Fibroblast of peridontal ligament (primary cell): ENCODE results near the gene CCN5.
"Not testable (repeated sequence)": the region's sequence is repeated elsewhere in the genome, so short reads cannot be mapped to it uniquely, and the experiment has no call there.

Experiments used
- DNase-seq: peaks from one replicate; pipeline ENCODE4 v3.0.0-alpha.2; 2010; ENCODE audit errors: extremely low read depth

Gene CCN5

DNA sequence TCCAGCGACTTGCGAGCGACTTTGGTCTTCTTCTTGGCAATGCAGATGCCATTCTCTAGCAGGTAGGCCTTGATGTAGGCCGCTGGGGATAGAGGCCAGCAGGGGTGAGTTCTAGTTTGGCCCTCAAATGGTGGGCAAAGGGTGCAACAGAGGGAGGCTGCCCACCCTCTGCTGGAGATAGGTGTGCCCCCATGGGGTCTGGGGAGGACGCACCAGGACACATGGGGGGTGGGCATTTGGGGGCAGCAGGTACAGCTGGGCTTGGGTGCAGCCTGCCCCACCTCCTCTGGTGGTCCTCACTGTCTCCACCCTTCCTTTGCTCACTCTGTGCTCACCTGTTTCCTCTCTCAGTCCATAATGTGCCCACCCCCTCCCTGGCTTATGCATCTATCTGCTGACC is 41.8 kb downstream of the CCN5 start:
- no peak for DNase-seq

DNA sequence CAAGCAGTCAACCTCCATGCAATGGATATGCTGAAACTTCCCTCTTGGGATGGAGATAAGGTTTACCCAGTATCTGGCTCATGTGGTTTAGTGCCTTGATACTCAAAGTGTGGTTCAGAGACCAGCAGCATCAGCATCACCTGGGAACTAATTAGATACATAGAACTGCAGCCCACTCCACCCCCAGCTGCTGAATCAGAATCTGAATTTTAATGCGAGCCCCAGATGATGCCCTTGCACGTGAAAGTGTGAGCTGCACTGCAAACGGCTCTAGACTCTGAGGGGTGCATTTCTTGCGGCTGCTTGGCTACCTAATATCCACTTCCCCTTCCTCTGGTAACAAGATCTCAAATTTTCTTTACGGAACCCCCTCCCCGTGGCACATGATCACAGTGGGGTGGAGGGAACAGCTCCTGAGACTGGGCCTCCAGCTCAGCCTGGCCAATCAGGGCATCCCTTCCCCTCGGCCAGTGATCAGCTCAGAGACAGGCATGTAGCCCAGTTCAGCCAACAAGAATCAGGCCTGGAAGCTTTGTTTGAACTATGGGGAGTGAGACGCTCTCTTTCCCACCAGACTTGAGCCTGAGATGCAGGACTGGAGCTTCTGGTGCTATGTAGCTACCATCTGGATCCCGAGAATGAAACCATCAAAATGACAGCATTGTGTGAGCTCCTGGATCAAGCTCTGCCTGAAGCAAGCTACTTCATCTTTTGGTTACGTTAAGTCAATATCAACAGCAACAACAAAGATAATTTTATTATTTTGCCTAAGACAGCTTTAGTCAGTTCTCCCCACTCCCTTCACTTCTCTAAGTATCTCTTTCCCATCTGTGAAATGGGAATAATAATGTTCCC is 43.3 kb downstream of the CCN5 start:
- DNase-seq, result no peak

DNA sequence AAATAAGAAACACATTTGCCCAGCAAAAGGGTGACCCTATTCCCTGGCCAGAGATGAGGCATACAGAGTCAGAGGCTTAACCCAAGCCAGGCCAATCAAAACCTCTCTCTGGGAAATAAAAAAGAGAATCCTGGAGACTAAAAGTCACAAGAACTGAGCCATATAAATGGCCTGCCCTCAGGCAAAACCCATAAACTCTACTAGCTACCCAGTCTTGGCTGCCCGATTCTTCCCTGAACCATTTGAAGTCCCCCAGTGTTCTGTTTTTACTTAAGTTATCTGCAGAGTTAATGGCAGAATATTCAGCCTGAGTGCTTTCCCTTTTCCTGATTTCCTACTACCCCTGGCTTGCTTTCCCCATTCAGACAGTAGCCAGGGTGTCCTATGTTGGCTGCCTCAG is 44.4 kb downstream of the CCN5 start:
- DNase-seq, result no peak

DNA sequence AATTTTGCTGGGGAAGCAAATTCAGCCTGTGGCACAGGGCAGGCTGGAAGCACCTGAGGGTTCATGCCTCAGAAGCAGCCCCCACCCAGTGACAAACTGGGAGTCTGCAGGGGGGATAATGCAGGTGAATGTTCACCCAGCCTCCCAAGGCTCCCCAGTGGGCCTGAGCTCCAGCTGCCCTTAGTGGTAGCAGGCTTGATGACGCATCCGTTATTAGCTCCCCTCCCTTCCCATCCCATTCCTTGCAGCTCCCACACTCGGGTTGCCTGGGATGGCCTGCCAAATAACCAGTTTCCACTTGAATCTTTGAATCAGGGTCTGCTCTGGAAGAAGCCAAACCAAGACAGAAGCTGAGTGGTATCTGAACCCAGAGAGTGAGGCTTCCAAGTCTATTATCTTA is 46.3 kb downstream of the CCN5 start:
- peak; percentile 2 for DNase-seq

DNA sequence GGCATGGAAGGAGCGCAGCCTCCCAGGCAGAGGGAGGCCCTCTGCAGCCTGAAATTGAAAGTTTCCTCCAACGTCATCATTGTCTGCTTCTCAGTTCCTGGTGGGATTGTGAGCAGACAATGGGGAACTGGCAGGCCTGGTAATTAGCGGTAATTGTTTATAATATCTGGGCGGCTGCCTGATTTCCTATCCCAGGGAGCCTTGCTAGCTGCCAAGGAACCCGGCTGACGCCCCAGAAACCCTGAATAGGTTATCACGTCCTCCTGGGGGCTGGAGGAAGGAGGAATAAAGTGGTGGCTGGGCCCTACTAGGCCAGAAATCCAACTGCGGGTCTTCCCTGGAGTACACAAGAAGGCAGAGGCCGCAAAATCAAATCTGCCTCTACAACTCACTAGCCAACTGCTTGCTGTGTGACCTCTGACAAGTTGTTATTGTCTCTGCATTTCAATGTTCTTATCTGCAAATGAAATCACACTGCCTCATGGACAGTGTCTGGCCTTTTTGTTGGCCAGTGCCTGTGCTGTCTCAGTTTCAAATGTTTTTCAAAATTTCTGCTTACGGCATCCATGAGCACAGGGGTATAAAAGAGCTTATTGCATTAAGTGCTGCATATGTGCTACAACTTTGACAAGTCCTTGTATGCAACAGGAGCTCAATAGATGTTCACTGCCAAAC is 47.4 kb downstream of the CCN5 start:
- no peak for DNase-seq

DNA sequence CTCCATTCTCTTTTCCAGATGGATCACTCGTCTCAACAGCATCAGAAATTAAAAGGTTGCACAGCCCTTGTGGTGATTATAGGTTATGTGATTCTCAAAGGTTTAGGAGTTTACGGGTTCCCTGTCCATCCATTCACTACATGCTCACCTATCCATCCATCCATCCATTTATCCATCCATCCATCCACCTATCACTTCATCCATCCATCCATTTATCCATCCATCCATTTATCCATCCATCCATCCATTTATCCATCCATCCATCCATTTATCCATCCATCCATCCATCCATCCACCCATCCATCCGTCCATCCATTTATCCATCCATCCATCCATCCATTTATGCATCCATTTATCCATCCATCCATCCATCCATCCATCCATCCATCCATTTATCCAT is 48.6 kb downstream of the CCN5 start:
- DNase-seq, result not testable (repeated sequence)

DNA sequence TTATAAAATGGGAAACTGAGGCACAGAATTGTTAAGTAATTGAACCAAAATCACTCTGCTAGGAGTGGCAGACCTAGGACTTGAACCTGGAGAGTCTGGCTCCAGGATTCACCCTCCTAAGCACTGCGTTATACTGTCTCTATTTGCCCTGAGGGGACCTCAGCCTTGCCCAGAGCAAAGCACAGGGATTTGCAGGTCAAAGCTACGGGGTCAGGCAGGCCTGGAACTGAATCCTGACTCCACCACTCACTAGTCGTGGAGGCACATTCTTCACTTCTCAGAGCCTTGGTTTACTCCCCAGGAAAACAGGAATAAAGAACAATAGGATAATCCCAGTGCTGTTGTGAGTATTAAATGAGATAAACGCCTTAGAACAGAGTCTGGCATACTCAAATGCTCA is 49.9 kb downstream of the CCN5 start:
- no peak for DNase-seq

DNA sequence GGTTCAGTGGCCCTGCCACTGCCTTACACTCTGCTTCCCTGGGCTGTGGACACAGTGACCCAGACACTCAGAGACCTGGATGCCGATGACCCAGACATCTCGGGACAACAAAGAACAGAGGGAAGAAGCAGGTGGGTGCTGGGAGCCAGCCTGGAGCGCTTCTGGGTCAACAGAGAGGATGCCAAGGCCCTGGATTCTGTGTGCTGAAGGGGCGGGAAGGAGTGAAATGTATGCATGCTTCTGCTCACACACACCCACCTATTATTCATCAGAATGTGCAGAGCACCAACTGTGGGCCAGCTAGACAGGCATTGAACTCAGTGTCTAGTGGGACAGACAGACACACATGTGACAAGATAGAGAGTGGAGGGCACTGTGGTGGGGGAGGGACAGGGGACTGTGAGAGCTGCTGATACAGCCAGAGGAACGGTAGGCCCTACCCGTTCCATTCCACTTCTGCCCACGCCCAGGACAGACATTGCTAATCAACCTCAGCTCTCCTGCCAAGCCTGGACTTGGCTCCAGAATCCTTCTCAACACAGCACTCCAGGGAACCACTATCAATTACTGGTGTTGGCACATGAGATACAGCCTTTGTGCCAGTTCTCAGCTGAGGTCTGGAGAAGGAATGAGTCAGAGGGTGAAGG is 50.7 kb downstream of the CCN5 start:
- peak; percentile 40 for DNase-seq

DNA sequence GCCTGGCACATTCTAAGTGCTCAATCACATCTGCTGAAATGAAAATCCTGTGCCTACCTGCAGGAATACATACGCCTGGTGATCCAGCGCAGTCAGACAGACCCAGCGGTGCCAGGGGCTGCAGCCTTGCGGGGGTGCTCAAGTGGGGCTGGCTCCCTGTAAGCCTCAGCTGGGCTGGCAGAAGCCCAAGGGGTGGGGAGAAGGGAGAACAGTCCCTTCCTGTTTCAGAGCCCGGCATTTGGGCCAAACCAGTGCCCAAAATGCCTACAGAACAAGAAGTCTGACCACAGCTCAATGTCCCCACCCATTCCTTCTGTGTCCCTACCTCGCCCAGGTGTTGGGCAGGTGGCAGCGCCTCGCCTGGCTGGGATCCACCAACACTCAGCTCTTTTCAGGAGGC is 53.1 kb downstream of the CCN5 start:
- no peak for DNase-seq

DNA sequence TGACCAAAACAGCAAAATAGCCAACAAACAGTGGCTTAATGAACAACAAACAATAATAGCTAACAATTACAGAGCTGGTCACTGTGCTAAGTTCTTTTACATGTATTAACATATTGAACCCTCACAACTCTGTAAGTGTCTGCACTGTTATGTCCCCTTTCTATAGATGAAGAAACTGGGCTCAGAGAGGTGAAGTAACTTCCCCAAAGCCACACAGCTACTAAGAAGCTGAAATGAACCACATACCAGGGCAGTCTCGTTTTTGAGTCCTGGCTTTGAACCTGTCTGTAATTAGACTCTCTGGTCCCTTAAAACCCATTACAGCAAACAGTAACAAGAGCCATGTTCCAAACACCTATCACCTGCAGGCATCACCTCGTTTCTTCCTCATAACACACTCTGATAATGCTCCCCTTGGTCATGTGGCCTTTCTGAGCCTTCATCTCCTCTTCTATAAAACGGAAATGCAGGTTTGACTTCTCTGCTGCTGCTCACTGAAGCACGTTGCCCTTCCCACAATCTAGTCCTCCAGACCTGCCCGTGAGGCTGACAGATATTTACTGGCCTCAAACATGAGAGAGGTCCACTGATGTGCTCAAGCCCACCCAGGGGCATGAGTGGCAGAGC is 53.8 kb downstream of the CCN5 start:
- DNase-seq, result no peak

DNA sequence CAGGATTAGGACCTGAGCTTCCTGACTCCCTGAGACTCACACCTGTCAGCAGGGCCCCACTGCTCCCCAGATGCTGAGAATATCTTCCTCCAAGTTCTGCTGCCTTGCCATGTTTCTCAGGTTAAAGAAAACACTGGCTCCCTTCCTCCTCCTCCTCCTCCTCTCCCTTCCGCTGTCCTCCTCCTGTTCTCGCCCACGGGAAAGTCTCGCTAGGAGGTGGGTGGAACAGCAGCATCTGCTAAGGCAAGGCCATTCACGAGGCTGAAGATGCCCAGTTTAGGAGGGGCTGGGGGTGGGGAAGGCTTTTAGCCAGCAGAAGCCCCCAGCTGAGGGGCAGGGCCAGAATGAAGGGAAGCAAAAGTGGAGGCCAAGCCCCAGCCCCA is 54.3 kb downstream of the CCN5 start:
- no peak for DNase-seq

DNA sequence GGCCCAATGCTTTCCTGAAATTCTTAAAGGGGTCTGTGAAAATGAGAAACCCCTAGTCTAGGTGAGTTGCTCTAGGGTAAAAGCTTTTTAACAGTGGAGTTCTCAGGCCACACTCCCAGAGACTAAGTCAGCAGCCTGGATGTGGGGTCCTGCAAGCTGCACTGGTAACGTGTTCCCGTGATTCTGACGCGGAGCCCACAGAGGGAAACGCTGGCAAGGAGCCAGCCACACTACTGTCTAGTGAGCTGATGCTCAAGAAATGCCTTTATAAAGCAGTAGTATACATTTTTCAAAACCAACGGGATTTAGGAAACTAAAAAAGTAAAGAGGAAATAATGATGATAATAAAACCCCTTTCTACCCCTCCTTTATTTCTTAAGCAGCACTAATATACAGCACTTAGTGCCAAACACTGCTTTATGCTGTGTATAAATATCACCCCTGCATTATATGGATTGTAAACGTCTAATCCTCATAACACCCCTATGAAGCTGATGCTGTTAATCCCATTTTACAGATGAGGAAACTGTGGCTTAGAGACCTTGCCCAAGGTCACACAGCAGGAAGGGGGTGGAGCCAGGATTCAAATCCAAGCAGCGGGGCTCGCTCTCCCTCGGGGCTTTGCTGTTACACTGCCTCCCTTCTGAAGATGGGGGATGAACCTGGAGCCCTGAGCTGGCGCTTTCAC is 55.5 kb downstream of the CCN5 start:
- no peak for DNase-seq

DNA sequence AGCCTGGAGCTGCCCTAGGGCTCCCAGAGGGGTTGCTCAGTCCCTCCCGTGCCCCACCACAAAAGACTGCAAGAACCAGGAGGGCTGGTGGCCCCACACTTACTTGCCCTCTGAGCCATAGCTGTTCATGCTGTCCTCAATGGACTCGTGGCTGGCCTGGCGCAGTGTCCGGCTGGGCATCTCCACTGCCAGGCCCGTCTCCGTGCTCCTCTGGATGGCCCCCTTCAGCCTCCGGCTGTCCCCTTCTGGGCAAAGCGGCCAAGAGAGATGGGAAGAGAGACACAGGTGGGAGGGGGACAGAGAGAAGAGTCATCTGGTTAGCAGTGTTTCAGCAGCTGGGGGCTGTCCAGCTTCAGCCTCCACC is 56.0 kb downstream of the CCN5 start:
- DNase-seq, result no peak

DNA sequence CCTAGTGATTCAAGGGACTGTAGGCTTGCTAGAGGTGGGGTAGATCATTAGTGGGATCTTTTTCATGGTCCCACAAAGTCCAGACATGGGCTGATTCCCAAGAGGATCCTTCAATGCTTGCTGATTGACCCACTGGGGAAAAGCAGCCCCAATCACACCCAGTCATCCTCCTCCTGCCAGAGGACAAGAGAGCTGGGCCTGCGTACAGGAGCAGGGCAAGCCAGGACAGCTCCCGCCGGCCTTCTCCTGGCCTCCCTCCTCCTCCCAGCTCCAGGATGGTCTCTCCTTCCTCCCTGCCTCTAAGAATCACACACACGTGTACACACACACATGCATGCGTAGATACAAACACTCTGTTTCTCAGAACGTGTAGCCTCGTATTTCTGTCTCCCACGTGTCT is 57.5 kb downstream of the CCN5 start:
- no peak for DNase-seq

DNA sequence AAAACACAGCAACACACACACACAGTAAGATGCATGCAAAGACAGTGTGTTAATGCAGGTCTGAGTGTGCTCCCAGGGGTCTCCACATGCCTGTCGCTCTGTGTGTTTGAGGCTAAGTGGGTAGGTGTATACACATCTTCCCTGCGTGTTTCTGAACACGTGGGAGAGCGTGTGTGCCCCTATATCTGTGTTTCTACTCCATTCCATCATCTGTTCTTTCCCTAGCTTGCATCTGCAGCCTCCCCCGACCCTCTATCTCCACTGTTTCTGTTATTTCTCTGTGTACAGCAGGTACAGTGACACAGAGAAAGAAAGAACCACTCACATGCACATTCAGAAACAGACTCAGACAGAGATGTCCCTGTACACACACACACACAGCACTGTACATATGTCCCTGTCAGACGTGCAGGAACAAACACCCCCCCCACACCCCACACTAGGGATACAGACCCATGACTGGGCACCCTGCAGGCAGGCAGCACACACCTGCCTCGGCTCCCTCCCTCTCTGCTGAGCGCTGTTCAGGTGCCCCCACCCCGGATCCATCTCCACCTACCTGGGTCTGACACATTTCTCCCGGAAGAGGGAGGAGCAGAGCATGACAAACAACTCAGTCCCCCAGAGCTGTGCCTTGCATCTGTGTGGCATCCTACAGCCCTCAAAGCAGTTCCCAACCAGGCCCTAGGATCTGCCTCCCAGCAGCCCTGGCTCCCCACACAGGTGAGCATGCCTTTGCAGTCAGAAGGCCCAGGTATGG is 58.1 kb downstream of the CCN5 start:
- DNase-seq, result no peak

DNA sequence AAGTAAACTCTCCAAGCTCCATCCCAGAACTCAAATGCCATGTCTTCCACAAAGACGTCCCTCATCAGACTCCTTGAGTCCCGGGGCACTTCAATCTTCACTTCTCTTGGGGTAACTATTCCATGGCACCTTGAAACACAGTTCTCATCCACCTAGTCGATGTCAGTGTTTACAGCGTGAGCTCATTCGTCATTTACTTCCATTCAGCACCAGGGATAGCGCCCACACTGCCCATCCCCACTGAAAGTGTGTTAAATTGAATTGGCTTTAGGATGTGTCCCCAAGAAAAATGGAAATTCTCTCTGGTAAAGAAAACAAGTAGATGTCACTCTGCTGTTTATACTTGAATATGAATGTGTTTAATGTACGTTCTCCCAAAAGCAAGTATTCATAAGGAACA is 61.8 kb downstream of the CCN5 start:
- peak; percentile 26 for DNase-seq
